ENCODE data around the gene ARFGEF3.
A peak's percentile ranks its signal among the peaks of the same experiment; 100 is the strongest.

Gene ARFGEF3

DNA sequence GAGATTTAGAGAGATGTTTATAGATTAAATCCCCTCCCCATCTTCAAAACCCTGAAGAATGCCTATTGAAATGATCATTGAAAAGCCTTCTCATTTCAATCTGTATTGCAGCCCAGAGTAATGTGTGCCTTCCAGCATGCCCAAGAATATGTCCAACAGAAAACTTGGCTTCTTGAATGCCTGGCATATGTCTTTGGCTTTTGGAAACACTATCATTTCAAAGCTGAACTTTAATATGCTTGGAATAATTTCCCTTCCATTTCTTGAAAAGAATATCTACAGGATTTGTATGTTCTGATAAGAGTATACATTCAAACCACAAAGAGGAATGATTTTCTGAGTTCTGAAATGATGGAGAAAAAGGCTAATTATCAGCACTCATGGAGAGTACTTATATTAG is 68.5 kb downstream of the ARFGEF3 start:
- Histone ChIP-seq H3K14ac (ENCODE audit: low read length in 2 of 2) (no peak overlapping the region), H3K4me1 (ENCODE audit: control insufficient read depth, insufficient read depth, low read depth, low read length) (no peaks in the 10 kb centered on the region), H3K23ac (ENCODE audit: low read length in 2 of 2) (no peak overlapping the region), H3K9ac (ENCODE audit: low read length) (no peak overlapping the region), H3K4me2 (ENCODE audit: low read length, poor library complexity, severe bottlenecking) (no peak overlapping the region), H2AK5ac (ENCODE audit: low read length, severe bottlenecking) (no peak overlapping the region), H2BK15ac (ENCODE audit: low read depth, poor library complexity, severe bottlenecking) (no peak overlapping the region), H3K4me3 (ENCODE audit: insufficient read depth in 1 of 2, low read depth in 1 of 2, low read length in 2 of 2) (no peak overlapping the region), H3K79me1 (replicated peaks; ENCODE audit: low read length, poor library complexity, severe bottlenecking) (no peaks in the 10 kb centered on the region), H2BK5ac (ENCODE audit: low read depth, low read length, poor library complexity, severe bottlenecking) (no peak overlapping the region), H3K36me3 (ENCODE audit: control insufficient read depth in 1 of 2, insufficient read depth in 2 of 2, low read depth in 1 of 2, low read length in 2 of 2) (no peaks in the 10 kb centered on the region), H2BK120ac (ENCODE audit: low read depth, low read length) (no peak overlapping the region), H2BK12ac (ENCODE audit: low read length in 2 of 2) (no peak overlapping the region), H4K91ac (ENCODE audit: low read length) (no peak overlapping the region), H3K4ac (ENCODE audit: low read depth in 1 of 2, low read length in 2 of 2) (no peak overlapping the region), H3K9me3 (ENCODE audit: control insufficient read depth, low read length) (no peaks in the 10 kb centered on the region), H3K27ac (ENCODE audit: low read length, poor library complexity, severe bottlenecking) (no peak overlapping the region), H2AFZ (ENCODE audit: low read depth, low read length) (no peak overlapping the region), H4K8ac (ENCODE audit: low read length) (no peak overlapping the region), H3K27me3 (ENCODE audit: control insufficient read depth in 1 of 2, insufficient read depth in 1 of 2, low read length in 2 of 2) (peaks cover 0 to 10% of the 10 kb centered on the region in 2 experiments), H3K18ac (ENCODE audit: low read depth in 1 of 2, low read length in 2 of 2) (no peak overlapping the region)
- no peak for DNase-seq

DNA sequence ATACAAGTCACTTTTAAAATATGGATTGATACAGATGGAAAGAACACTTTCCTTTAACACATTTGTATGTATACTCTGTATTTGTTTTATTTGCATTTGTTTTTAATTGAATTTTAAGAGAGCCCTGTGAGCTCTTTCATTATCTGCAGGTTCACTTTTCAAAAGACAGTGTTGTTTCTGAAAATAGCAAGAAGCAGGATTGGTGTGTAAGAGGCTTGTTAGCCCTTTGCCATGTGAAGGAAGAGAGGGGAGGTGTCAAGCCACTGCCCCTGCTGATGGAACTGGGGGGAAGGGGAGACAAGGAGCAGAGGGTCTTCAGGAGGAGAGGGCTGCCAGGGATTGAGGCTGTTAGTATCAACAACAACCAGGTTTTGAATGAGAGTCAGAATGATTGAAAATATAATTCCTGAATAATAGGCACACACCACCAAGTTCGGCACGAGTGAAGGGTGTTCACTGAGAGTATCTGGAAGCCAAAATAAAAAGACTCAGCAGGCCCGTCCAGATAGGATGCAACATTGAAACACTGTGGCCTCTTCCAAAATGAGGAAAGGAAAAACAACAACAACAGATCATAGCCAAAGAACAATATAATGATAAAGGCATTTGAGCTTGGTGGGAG is 69.1 kb downstream of the ARFGEF3 start:
- Histone ChIP-seq H3K9ac (ENCODE audit: low read length) (no peak overlapping the region), H3K36me3 (ENCODE audit: control insufficient read depth in 1 of 2, insufficient read depth in 2 of 2, low read depth in 1 of 2, low read length in 2 of 2) (no peaks in the 10 kb centered on the region), H4K91ac (ENCODE audit: low read length) (peak overlapping the region; percentile 10), H3K4me1 (ENCODE audit: control insufficient read depth, insufficient read depth, low read depth, low read length) (no peaks in the 10 kb centered on the region), H3K4me2 (ENCODE audit: low read length, poor library complexity, severe bottlenecking) (no peak overlapping the region), H2BK120ac (ENCODE audit: low read depth, low read length) (peak overlapping the region; percentile 35), H3K4me3 (ENCODE audit: insufficient read depth in 1 of 2, low read depth in 1 of 2, low read length in 2 of 2) (no peak overlapping the region), H2BK15ac (ENCODE audit: low read depth, poor library complexity, severe bottlenecking) (no peak overlapping the region), H2BK5ac (ENCODE audit: low read depth, low read length, poor library complexity, severe bottlenecking) (no peak overlapping the region), H3K27ac (ENCODE audit: low read length, poor library complexity, severe bottlenecking) (no peak overlapping the region), H2BK12ac (ENCODE audit: low read length in 2 of 2) (peak overlapping the region; percentile 45 to 84), H3K27me3 (ENCODE audit: control insufficient read depth in 1 of 2, insufficient read depth in 1 of 2, low read length in 2 of 2) (peaks cover 0 to 7% of the 10 kb centered on the region in 2 experiments), H3K9me3 (ENCODE audit: control insufficient read depth, low read length) (no peaks in the 10 kb centered on the region), H3K4ac (ENCODE audit: low read depth in 1 of 2, low read length in 2 of 2) (peak overlapping the region; percentile 6 to 9), H2AK5ac (ENCODE audit: low read length, severe bottlenecking) (no peak overlapping the region), H4K8ac (ENCODE audit: low read length) (peak overlapping the region; percentile 1), H3K14ac (ENCODE audit: low read length in 2 of 2) (no peak overlapping the region), H3K79me1 (replicated peaks; ENCODE audit: low read length, poor library complexity, severe bottlenecking) (no peaks in the 10 kb centered on the region), H3K23ac (ENCODE audit: low read length in 2 of 2) (peak overlapping the region in 1 of 2 experiments; percentile 5), H3K18ac (ENCODE audit: low read depth in 1 of 2, low read length in 2 of 2) (peak overlapping the region in 1 of 2 experiments; percentile 62), H2AFZ (ENCODE audit: low read depth, low read length) (no peak overlapping the region)
- no peak for DNase-seq
- 57% methylated on average over 3 of the region's 3 CpGs for WGBS

DNA sequence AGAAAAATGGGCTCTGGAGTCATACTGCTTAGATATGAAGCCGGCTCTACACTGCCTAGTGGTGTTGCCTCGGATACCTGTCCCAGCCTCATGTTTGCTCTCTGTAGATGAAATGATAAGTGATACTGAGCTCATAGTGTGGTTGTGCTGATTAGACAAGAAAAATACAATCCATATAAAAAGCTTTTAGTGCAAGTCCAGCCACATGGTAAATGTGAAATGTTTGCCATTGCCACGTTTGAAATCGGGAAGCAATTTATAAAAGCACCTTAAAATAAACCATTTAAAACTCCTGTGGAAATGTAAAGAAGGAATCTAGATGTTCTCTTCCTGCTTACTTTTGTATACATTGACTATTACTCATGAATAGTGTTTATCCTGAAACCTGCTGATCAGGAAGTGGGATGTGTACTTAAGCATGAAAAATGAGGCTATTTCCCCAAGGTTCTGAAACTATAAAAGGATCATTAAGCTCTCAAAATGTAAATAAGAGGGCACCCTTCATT is 69.7 kb downstream of the ARFGEF3 start:
- no peak overlapping the region for H3K4me3 ChIP-seq (ENCODE audit: insufficient read depth in 1 of 2, low read depth in 1 of 2, low read length in 2 of 2)
- H2BK15ac ChIP-seq (ENCODE audit: low read depth, poor library complexity, severe bottlenecking), result no peak overlapping the region
- no peaks in the 10 kb centered on the region for H3K79me1 ChIP-seq (replicated peaks; ENCODE audit: low read length, poor library complexity, severe bottlenecking)
- H2BK5ac ChIP-seq (ENCODE audit: low read depth, low read length, poor library complexity, severe bottlenecking), result no peak overlapping the region
- WGBS, result 33% methylated on average over 1 of the region's 4 CpGs
- H2AFZ ChIP-seq (ENCODE audit: low read depth, low read length), result no peak overlapping the region
- H3K18ac ChIP-seq (ENCODE audit: low read depth in 1 of 2, low read length in 2 of 2), result peak overlapping the region in 1 of 2 experiments; percentile 52
- H2AK5ac ChIP-seq (ENCODE audit: low read length, severe bottlenecking), result no peak overlapping the region
- no peak overlapping the region for H4K91ac ChIP-seq (ENCODE audit: low read length)
- no peaks in the 10 kb centered on the region for H3K9me3 ChIP-seq (ENCODE audit: control insufficient read depth, low read length)
- peak overlapping the region in 1 of 2 experiments; percentile 45 for H2BK12ac ChIP-seq (ENCODE audit: low read length in 2 of 2)
- no peaks in the 10 kb centered on the region for H3K36me3 ChIP-seq (ENCODE audit: control insufficient read depth in 1 of 2, insufficient read depth in 2 of 2, low read depth in 1 of 2, low read length in 2 of 2)
- H3K27ac ChIP-seq (ENCODE audit: low read length, poor library complexity, severe bottlenecking), result no peak overlapping the region
- H3K14ac ChIP-seq (ENCODE audit: low read length in 2 of 2), result no peak overlapping the region
- no peak overlapping the region for H3K4me2 ChIP-seq (ENCODE audit: low read length, poor library complexity, severe bottlenecking)
- peak overlapping the region in 1 of 2 experiments; percentile 9 for H3K4ac ChIP-seq (ENCODE audit: low read depth in 1 of 2, low read length in 2 of 2)
- peak overlapping the region; percentile 35 for H2BK120ac ChIP-seq (ENCODE audit: low read depth, low read length)
- H3K23ac ChIP-seq (ENCODE audit: low read length in 2 of 2), result no peak overlapping the region
- H3K9ac ChIP-seq (ENCODE audit: low read length), result no peak overlapping the region
- no peaks in the 10 kb centered on the region for H3K4me1 ChIP-seq (ENCODE audit: control insufficient read depth, insufficient read depth, low read depth, low read length)
- H4K8ac ChIP-seq (ENCODE audit: low read length), result no peak overlapping the region
- H3K27me3 ChIP-seq (ENCODE audit: control insufficient read depth in 1 of 2, insufficient read depth in 1 of 2, low read length in 2 of 2), result peaks cover 0 to 7% of the 10 kb centered on the region in 2 experiments
- DNase-seq, result peak; percentile 54

DNA sequence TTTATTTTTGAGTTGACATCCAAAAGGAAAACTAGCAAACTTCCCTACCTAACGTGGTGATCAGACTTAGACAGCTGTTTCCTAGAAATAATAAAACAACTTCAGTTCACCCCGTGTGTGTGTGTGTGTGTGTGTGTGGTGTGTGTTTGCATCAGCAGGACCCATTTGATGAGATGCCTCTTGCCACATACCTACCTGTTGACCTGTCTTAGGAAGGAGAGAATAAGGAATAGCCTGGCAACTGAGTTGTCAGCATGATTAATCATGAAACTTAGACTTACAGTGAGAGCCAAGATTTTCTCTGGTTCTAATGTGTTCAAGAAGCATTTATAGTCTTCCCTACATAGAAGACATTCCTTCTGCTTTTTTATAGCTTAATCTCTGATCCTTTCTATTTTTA is 72.6 kb downstream of the ARFGEF3 start:
- H3K27me3 ChIP-seq (ENCODE audit: control insufficient read depth in 1 of 2, insufficient read depth in 1 of 2, low read length in 2 of 2), result peaks cover 0 to 7% of the 10 kb centered on the region in 2 experiments
- WGBS, result no CpG with 5 or more reads among the region's 2 CpGs
- H3K4me3 ChIP-seq (ENCODE audit: insufficient read depth in 1 of 2, low read depth in 1 of 2, low read length in 2 of 2), result no peak overlapping the region
- H3K27ac ChIP-seq (ENCODE audit: low read length, poor library complexity, severe bottlenecking), result no peak overlapping the region
- no peak overlapping the region for H3K9ac ChIP-seq (ENCODE audit: low read length)
- H2BK15ac ChIP-seq (ENCODE audit: low read depth, poor library complexity, severe bottlenecking), result no peak overlapping the region
- no peaks in the 10 kb centered on the region for H3K79me1 ChIP-seq (replicated peaks; ENCODE audit: low read length, poor library complexity, severe bottlenecking)
- H2BK120ac ChIP-seq (ENCODE audit: low read depth, low read length), result no peak overlapping the region
- H2AFZ ChIP-seq (ENCODE audit: low read depth, low read length), result no peak overlapping the region
- H2BK5ac ChIP-seq (ENCODE audit: low read depth, low read length, poor library complexity, severe bottlenecking), result no peak overlapping the region
- H3K9me3 ChIP-seq (ENCODE audit: control insufficient read depth, low read length), result no peaks in the 10 kb centered on the region
- H3K23ac ChIP-seq (ENCODE audit: low read length in 2 of 2), result no peak overlapping the region
- no peak overlapping the region for H3K14ac ChIP-seq (ENCODE audit: low read length in 2 of 2)
- no peak overlapping the region for H2BK12ac ChIP-seq (ENCODE audit: low read length in 2 of 2)
- H2AK5ac ChIP-seq (ENCODE audit: low read length, severe bottlenecking), result no peak overlapping the region
- H3K4ac ChIP-seq (ENCODE audit: low read depth in 1 of 2, low read length in 2 of 2), result no peak overlapping the region
- peak overlapping the region in 1 of 2 experiments; percentile 30 for H3K18ac ChIP-seq (ENCODE audit: low read depth in 1 of 2, low read length in 2 of 2)
- H3K36me3 ChIP-seq (ENCODE audit: control insufficient read depth in 1 of 2, insufficient read depth in 2 of 2, low read depth in 1 of 2, low read length in 2 of 2), result no peaks in the 10 kb centered on the region
- no peak overlapping the region for H4K8ac ChIP-seq (ENCODE audit: low read length)
- no peaks in the 10 kb centered on the region for H3K4me1 ChIP-seq (ENCODE audit: control insufficient read depth, insufficient read depth, low read depth, low read length)
- no peak overlapping the region for H3K4me2 ChIP-seq (ENCODE audit: low read length, poor library complexity, severe bottlenecking)
- no peak for DNase-seq
- H4K91ac ChIP-seq (ENCODE audit: low read length), result no peak overlapping the region
